ENCODE data around the gene ZNF562.

ZNF562 gene

DNA sequence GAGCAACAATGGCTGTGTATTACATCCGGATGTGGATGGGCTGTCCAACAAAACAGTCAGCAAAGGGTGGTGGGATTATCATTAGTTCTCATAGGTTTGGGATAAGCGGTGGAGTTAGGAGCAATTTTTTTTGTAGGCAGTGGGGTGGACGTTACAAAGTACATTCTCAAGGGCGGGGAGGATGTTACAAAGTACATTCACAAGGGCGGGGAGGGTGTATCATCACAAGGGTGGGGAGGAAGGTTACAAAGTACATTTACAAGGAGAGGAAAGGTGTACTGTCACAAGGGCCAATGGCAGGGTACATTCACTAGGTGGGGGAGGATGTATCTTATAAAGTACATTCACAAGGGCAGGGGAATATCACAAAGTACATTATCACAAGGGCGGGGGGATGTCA is 33.1 kb downstream of the ZNF562 start:
- no peak for DNase-seq

DNA sequence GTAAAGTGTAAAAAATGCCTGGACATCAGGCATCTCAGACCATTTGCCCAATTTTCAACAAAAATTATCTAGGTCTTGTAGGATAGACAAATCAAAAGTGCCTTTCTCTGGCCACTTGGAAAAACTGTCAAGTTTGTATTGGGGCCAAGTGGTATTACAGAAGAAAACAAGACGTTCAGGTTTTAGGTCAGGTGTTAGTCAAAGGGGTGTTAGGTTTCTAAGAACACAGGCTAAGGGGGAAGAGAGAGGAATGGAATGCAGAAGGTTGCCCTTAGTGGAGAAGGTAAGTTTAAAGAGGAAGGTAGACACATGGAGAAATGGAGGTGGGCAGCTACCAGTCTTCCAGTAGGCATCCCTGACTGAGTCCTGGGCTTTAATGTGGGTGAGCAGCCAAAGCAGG is 33.9 kb downstream of the ZNF562 start:
- no peak for DNase-seq

GRCh38 chr19:9636018-9636417 is 38.9 kb downstream of the ZNF562 start:
- DNase-seq = no peak

GRCh38 chr19:9627856-9628255 is 47.0 kb downstream of the ZNF562 start:
- no peak for DNase-seq

DNA sequence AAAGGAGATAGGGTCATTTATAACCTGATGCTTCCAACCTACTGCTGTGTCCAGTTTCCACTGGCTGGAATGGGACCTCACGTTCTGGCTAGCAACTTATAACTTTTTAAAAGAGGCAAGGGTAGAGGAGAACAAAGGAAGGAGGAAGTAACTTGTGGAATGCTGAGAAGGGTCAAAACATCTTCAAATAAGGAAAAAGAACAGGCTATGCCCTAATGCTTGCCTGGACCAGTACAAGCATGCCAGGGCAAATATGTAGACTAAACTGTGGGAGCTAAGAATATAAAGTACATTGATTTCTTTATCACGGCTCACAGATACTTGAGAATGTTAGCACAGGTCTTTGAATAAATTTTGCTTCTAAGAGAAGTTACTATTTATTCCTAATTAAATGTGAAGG is 52.4 kb downstream of the ZNF562 start:
- DNase-seq = no peak

GRCh38 chr19:9621156-9622037 is 53.5 kb downstream of the ZNF562 start, which contains the start of gene ZNF561:
Gene ZNF561 (minus strand): TSS chr19:9621232. CDS start chr19:9619456, 1,776 bp downstream.
- peak; percentile 71 for DNase-seq

GRCh38 chr19:9620842-9621155 is 54.1 kb downstream of the ZNF562 start:
- DNase-seq = no peak

GRCh38 chr19:9615844-9616243 is 59.1 kb downstream of the ZNF562 start:
- no peak for DNase-seq

- no peak for DNase-seq
These were observed 64.3 kb downstream of the ZNF562 start for GRCh38 chr19:9610484-9611113.

DNA sequence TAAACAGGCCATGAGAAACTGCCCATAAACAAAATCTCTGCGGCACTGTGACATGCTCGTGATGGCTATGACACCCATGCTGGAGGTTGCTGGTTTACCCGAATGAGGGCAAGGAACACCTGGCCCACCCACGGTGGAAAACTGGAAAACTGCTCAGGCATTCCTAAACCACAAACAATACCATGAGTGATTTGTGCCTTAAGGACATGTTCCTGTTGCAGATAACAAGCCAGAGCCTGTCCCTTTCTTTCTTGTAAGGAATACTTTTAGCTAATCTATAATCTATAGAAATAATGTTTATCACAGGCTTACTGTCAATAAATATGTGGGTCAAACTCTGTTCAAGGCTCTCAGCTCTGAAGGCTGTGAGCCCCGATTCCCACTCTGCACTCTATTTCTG is 66.0 kb downstream of the ZNF562 start:
- DNase-seq = no peak

- peak; percentile 52 for DNase-seq
These were observed 77.9 kb downstream of the ZNF562 start for GRCh38 chr19:9597027-9597426.

Measured in kidney glomerular epithelial cell (primary cell).